ENCODE data around the gene VPS13C. TPM values are rescaled to one million over a fixed set of nuclear protein-coding genes. Genes with fewer than 3 reads are reported as not detected.
A peak's percentile ranks its signal among the peaks of the same experiment; 100 is the strongest.

The VPS13C gene
- total and polyA plus RNA-seq, 8 donors, result 8.8 to 49.6 (median 27.9) TPM

- TF ChIP-seq, protein P1, sequence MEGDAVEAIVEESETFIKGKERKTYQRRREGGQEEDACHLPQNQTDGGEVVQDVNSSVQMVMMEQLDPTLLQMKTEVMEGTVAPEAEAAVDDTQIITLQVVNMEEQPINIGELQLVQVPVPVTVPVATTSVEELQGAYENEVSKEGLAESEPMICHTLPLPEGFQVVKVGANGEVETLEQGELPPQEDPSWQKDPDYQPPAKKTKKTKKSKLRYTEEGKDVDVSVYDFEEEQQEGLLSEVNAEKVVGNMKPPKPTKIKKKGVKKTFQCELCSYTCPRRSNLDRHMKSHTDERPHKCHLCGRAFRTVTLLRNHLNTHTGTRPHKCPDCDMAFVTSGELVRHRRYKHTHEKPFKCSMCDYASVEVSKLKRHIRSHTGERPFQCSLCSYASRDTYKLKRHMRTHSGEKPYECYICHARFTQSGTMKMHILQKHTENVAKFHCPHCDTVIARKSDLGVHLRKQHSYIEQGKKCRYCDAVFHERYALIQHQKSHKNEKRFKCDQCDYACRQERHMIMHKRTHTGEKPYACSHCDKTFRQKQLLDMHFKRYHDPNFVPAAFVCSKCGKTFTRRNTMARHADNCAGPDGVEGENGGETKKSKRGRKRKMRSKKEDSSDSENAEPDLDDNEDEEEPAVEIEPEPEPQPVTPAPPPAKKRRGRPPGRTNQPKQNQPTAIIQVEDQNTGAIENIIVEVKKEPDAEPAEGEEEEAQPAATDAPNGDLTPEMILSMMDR (IDR thresholded peaks at IDR 0.05), result no peak
- FAIRE-seq (no peak), ATAC-seq (no peak), DNase-seq (no peak)
- 36 to 51% methylated on average over 4 of the region's 4 CpGs for WGBS, 2 donors
- Histone ChIP-seq H3K27ac (peak overlapping the region; percentile 52 to 88 (median 74)), H3K36me3 (no peaks in the 10 kb centered on the region), H3K9me3 (no peaks in the 10 kb centered on the region), H3K4me3 (peak overlapping the region; percentile 31 to 62 (median 53)), H3K27me3 (no peaks in the 10 kb centered on the region), H3K4me1 (peaks cover 13 to 20% (median 15%) of the 10 kb centered on the region in 3 donors)
- intact Hi-C loops (cut with DNase I), result no loop called here
Measured at GRCh38 chr15:62068810-62069167, 8.5 kb upstream of the VPS13C start.

DNA sequence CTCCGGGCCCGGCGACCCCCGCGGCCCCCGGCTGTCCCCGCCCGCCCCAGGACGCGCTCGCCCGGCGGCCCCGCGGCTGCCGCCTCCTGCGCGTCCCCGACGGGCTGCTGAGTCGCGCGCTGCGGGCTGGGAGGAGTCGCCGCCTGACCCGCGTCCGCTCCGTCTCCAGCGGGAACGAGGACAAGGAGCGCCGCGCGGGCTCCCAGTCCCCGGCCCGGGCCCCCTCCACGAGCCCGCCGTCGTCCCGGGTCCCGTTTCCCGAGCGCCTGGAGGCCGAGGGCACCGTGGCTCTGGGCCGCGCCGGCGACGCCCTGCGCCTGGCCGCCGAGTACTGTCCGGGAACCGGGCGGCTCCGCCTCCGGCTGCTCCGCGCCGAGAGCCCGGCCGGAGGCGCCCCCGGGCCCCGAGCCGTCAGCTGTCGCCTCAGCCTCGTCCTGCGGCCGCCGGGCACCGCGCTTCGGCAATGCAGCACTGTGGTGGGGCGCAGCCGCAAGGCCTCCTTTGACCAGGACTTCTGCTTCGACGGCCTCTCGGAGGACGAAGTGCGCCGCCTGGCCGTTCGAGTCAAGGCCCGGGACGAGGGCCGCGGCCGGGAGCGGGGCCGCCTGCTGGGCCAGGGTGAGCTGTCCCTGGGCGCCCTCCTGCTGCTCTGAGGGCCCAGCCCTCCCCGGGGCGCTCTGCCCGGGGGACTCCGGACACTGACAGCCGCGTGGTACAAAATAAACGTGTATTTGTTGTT, 8.0 kb upstream of the VPS13C start:
- H3K27me3 ChIP-seq, result no peaks in the 10 kb centered on the region
- 1% methylated on average over 41 to 103 of the region's 103 CpGs for WGBS, 2 donors
- DNase-seq, result peak; percentile 56 to 87 (median 66)
- TF ChIP-seq, protein P1 (IDR thresholded peaks at IDR 0.05), result no peak
- peaks cover 16 to 20% (median 18%) of the 10 kb centered on the region in 3 donors for H3K4me1 ChIP-seq
- no peaks in the 10 kb centered on the region for H3K36me3 ChIP-seq
- no peaks in the 10 kb centered on the region for H3K9me3 ChIP-seq
- peak; percentile 31 to 60 (median 41) for ATAC-seq
- intact Hi-C loops (cut with DNase I), result no loop called here
- H3K27ac ChIP-seq, result peak overlapping the region; percentile 52 to 88 (median 74)
- no peak for FAIRE-seq
- H3K4me3 ChIP-seq, result peak overlapping the region; percentile 31 to 62 (median 53)

- 0 to 2% methylated on average over 19 to 62 of the region's 62 CpGs for WGBS, 2 donors
- TF ChIP-seq, protein P1 (IDR thresholded peaks at IDR 0.05), result no peak
- DNase-seq (peak; percentile 37 to 84 (median 60)), ATAC-seq (peak; percentile 28 to 58 (median 53)), FAIRE-seq (no peak)
- no peaks in the 10 kb centered on the region for H3K36me3 ChIP-seq
- H3K27ac ChIP-seq, result peak overlapping the region; percentile 8 to 88 (median 60)
- intact Hi-C loops (cut with DNase I), result no loop called here
- peak overlapping the region; percentile 31 to 62 (median 48) for H3K4me3 ChIP-seq
- H3K27me3 ChIP-seq, result no peaks in the 10 kb centered on the region
- no peaks in the 10 kb centered on the region for H3K9me3 ChIP-seq
- peaks cover 16 to 20% (median 18%) of the 10 kb centered on the region in 3 donors for H3K4me1 ChIP-seq
Measured at GRCh38 chr15:62067448-62068044, 7.3 kb upstream of the VPS13C start.

- FAIRE-seq, result no peak
- DNase-seq, result peak; percentile 94 to 99 (median 96)
- Histone ChIP-seq H3K4me3 (peak within 1 kb of the TSS; percentile 31 to 62 (median 48)), H3K9me3 (no peaks in the 10 kb centered on the region), H3K4me1 (peaks cover 16 to 20% (median 18%) of the 10 kb centered on the region in 3 donors), H3K36me3 (no peaks in the 10 kb centered on the region), H3K27ac (peak within 1 kb of the TSS; percentile 8 to 88 (median 60)), H3K27me3 (no peaks in the 10 kb centered on the region)
- intact Hi-C loops (cut with DNase I), result no loop called here
- WGBS, 2 donors, result 1 to 3% methylated on average over 33 of the region's 33 CpGs
- TF ChIP-seq, protein P1 (IDR thresholded peaks at IDR 0.05), result peak in 1 of 4 donors; percentile 20
- ATAC-seq, result peak; percentile 85 to 90 (median 88)
Measured at GRCh38 chr15:62066663-62067447, 6.6 kb upstream of the VPS13C start, which contains the start of gene C2CD4A. C2CD4A (plus strand) TSS chr15:62066977; CDS start chr15:62067614, 637 bp downstream.
